H1 (cell line): Measurements from ENCODE around the gene RABIF. TPM values are rescaled to one million over a fixed set of nuclear protein-coding genes. Genes with fewer than 3 reads are reported as not detected.

Experiments
- CTCF ChIA-PET: fragments of 300-600 bp; sonication (Branson Sonifier 250); formaldehyde crosslinking; loops from one replicate; lab custom pipeline; 2021; ENCODE audit not compliant: partially characterized antibody; lab: Charles Lee
- POLR2A ChIA-PET: fragments of 300-600 bp; sonication (Branson Sonifier 250); formaldehyde crosslinking; loops from one replicate; lab custom pipeline; 2021; ENCODE audit warnings: inconsistent platforms; ENCODE audit not compliant: partially characterized antibody; lab: Charles Lee
- DNase-seq, 2 experiments: peaks; one replicate each; pipeline versions ENCODE4 v3.0.0 to v3.0.0-alpha.2; 2010 to 2022; ENCODE audit warnings: low spot score in 2 of 2, low read depth in 1 of 2, mixed read lengths in 1 of 2
- FAIRE-seq: peaks from 2 replicates; lab custom pipeline; 2011; peaks lifted over from hg19 to GRCh38; lab: Jason Lieb, UNC
- H2AFZ ChIP-seq: 2 replicates; pipeline ENCODE4 v1.8.1; 2012; ENCODE audit warnings: low read length, inconsistent platforms
- H2AK5ac ChIP-seq: 2 replicates; pipeline ENCODE4 v1.6.1; 2013; ENCODE audit warnings: low read depth, low read length
- H2BK120ac ChIP-seq: replicated peaks from 2 replicates; pipeline ENCODE3; 2013; ENCODE audit warnings: low read depth, low read length, inconsistent platforms
- H2BK12ac ChIP-seq: 2 replicates; pipeline ENCODE4 v1.6.1; 2013; ENCODE audit warnings: low read depth, low read length
- H2BK15ac ChIP-seq: 2 replicates; pipeline ENCODE4 v1.6.1; 2013; ENCODE audit warnings: low read length
- H2BK20ac ChIP-seq: 2 replicates; pipeline ENCODE4 v1.6.1; 2013; ENCODE audit warnings: low read length
- H2BK5ac ChIP-seq: 2 replicates; pipeline ENCODE4 v1.6.1; 2013; ENCODE audit warnings: low read depth, low read length
- H3K14ac ChIP-seq: 2 replicates; pipeline ENCODE4 v1.6.1; 2013; ENCODE audit warnings: inconsistent platforms; ENCODE audit not compliant: insufficient read length
- H3K18ac ChIP-seq: 2 replicates; pipeline ENCODE4 v1.6.1; 2013; ENCODE audit warnings: low read length; ENCODE audit errors: extremely low read depth
- H3K23ac ChIP-seq: 2 replicates; pipeline ENCODE4 v1.6.1; 2013; ENCODE audit warnings: inconsistent platforms; ENCODE audit not compliant: insufficient read length
- H3K23me2 ChIP-seq: 2 replicates; pipeline ENCODE4 v1.6.1; 2013; ENCODE audit warnings: low read depth, low read length
- H3K27ac ChIP-seq: 2 replicates; pipeline ENCODE4 v1.6.1; 2011; ENCODE audit warnings: low read depth, low read length, inconsistent platforms
- H3K27me3 ChIP-seq, 4 experiments: replicated peaks in 1 of 4; 1 replicate in 1 of 4; 2 replicates in 3 of 4; pipeline versions ENCODE4 v1.6.1 to v1.8.1; 2011 to 2013; ENCODE audit warnings: low read length in 3 of 4, mild to moderate bottlenecking in 3 of 4, inconsistent platforms in 2 of 4, mixed read lengths in 2 of 4, moderate library complexity in 1 of 4; ENCODE audit not compliant: control insufficient read depth in 3 of 4, insufficient read depth in 3 of 4; ENCODE audit errors: extremely low read depth in 1 of 4
- H3K36me3 ChIP-seq, 4 experiments: 2 replicates each; pipeline versions ENCODE4 v1.6.1 to v1.8.1; 2011 to 2013; ENCODE audit warnings: mild to moderate bottlenecking in 4 of 4, low read length in 3 of 4, moderate library complexity in 2 of 4, control low read depth in 1 of 4, inconsistent platforms in 1 of 4; ENCODE audit not compliant: insufficient read depth in 4 of 4, control insufficient read depth in 2 of 4
- H3K4ac ChIP-seq: replicated peaks from 2 replicates; pipeline ENCODE3; 2013; ENCODE audit warnings: low read length, low read depth, mixed read lengths, inconsistent platforms; ENCODE audit not compliant: insufficient read length
- H3K4me1 ChIP-seq, 4 experiments: replicated peaks in 1 of 4; 1 replicate in 1 of 4; 2 replicates in 3 of 4; pipeline versions ENCODE4 v1.6.1 to v1.8.1; 2011 to 2013; ENCODE audit warnings: low read length in 3 of 4, inconsistent platforms in 2 of 4, mixed read lengths in 1 of 4; ENCODE audit not compliant: insufficient read depth in 4 of 4, control insufficient read depth in 3 of 4
- H3K4me2 ChIP-seq, 2 experiments: 2 replicates each; pipeline versions ENCODE4 v1.6.1 to v1.8.1; 2011 to 2013; ENCODE audit warnings: low read depth in 2 of 2, low read length in 2 of 2, control low read depth in 1 of 2, inconsistent platforms in 1 of 2, mild to moderate bottlenecking in 1 of 2; ENCODE audit not compliant: insufficient read depth in 1 of 2
- H3K4me3 ChIP-seq, 4 experiments: fragments of 200-600, 300-600 bp in 1 of 4; sonication (generic), shearing (Covaris generic), sonication (Bioruptor Twin) in 1 of 4; 2 replicates each; pipeline versions ENCODE4 v1.5.1 to v1.8.1; 2011 to 2016; ENCODE audit warnings: low read length in 4 of 4, low read depth in 3 of 4, control low read depth in 2 of 4, inconsistent platforms in 2 of 4, mild to moderate bottlenecking in 2 of 4, mixed read lengths in 1 of 4, moderate library complexity in 1 of 4; ENCODE audit not compliant: insufficient read depth in 2 of 4; ENCODE audit errors: extremely low read depth in 1 of 4
- H3K56ac ChIP-seq: replicated peaks from 2 replicates; pipeline ENCODE3; 2013; ENCODE audit warnings: low read depth, mild to moderate bottlenecking, mixed read lengths, low read length, inconsistent platforms; ENCODE audit not compliant: insufficient read length
- H3K79me1 ChIP-seq: 2 replicates; pipeline ENCODE4 v1.6.1; 2013; ENCODE audit warnings: low read depth, low read length, control low read depth
- H3K79me2 ChIP-seq, 2 experiments: 2 replicates each; pipeline versions ENCODE4 v1.6.1 to v1.8.1; 2012 to 2013; ENCODE audit warnings: low read length in 2 of 2, mild to moderate bottlenecking in 2 of 2, inconsistent platforms in 1 of 2; ENCODE audit not compliant: insufficient read depth in 2 of 2, control insufficient read depth in 1 of 2
- H3K9ac ChIP-seq, 4 experiments: replicated peaks in 1 of 4; 1 replicate in 1 of 4; 2 replicates in 3 of 4; pipeline versions ENCODE4 v1.6.1 to v1.8.1; 2011 to 2013; ENCODE audit warnings: low read depth in 3 of 4, low read length in 3 of 4, control low read depth in 2 of 4, mild to moderate bottlenecking in 2 of 4, moderate library complexity in 2 of 4, inconsistent platforms in 1 of 4; ENCODE audit errors: extremely low read depth in 1 of 4
- H3K9me3 ChIP-seq, 2 experiments: 2 replicates each; pipeline versions ENCODE4 v1.6.1 to v1.8.1; 2012 to 2013; ENCODE audit warnings: mild to moderate bottlenecking in 2 of 2, moderate library complexity in 2 of 2, control low read depth in 1 of 2, inconsistent platforms in 1 of 2, low read depth in 1 of 2, low read length in 1 of 2, mixed read lengths in 1 of 2; ENCODE audit not compliant: insufficient read depth in 2 of 2
- H4K20me1 ChIP-seq, 2 experiments: replicated peaks in 1 of 2; 2 replicates each; pipeline versions ENCODE3 to v1.8.1; 2011 to 2013; ENCODE audit warnings: inconsistent platforms in 2 of 2, low read length in 2 of 2, mild to moderate bottlenecking in 1 of 2; ENCODE audit not compliant: insufficient read depth in 2 of 2, control insufficient read depth in 1 of 2
- H4K5ac ChIP-seq: 2 replicates; pipeline ENCODE4 v1.6.1; 2013; ENCODE audit warnings: low read length, low read depth, mixed read lengths, inconsistent platforms; ENCODE audit not compliant: insufficient read length
- H4K8ac ChIP-seq: 2 replicates; pipeline ENCODE4 v1.8.0; 2013; ENCODE audit warnings: mild to moderate bottlenecking, moderate library complexity, low read length, inconsistent platforms; ENCODE audit not compliant: insufficient read depth; ENCODE audit errors: extremely low read depth
- H4K91ac ChIP-seq: replicated peaks from 2 replicates; pipeline ENCODE3; 2013; ENCODE audit warnings: low read length, mixed read lengths, inconsistent platforms; ENCODE audit not compliant: insufficient read length
- BRCA1 ChIP-seq: IDR thresholded peaks from 2 replicates; pipeline ENCODE4 v1.6.1; 2012; ENCODE audit warnings: low read depth, low read length, improper control_type of control experiment
- CHD2 ChIP-seq: IDR thresholded peaks from 2 replicates; pipeline ENCODE4 v1.6.1; 2012; ENCODE audit warnings: low read length, improper control_type of control experiment
- JUN ChIP-seq: IDR thresholded peaks from 2 replicates; pipeline ENCODE4 v1.6.1; 2011; ENCODE audit warnings: low read depth, mild to moderate bottlenecking, improper control_type of control experiment, low read length
- JUND ChIP-seq: IDR thresholded peaks from 2 replicates; pipeline ENCODE4 v1.6.1; 2011; ENCODE audit warnings: mild to moderate bottlenecking, improper control_type of control experiment, low read length
- KDM4A ChIP-seq: IDR thresholded peaks from one replicate; pipeline ENCODE4 v1.7.1; 2012; ENCODE audit warnings: low read depth, mild to moderate bottlenecking, moderate library complexity, low read length, inconsistent platforms; ENCODE audit not compliant: severe bottlenecking
- KDM5A ChIP-seq: fragments of 200-600 bp; IDR thresholded peaks from 2 replicates; pipeline ENCODE4 v1.7.1; 2012; ENCODE audit warnings: mild to moderate bottlenecking, low read length, inconsistent platforms, mixed read lengths
- NRF1 ChIP-seq: IDR thresholded peaks from 2 replicates; pipeline ENCODE4 v1.6.1; 2011; ENCODE audit warnings: mild to moderate bottlenecking, low read depth, low read length, improper control_type of control experiment
- TCF12 ChIP-seq: IDR thresholded peaks from 2 replicates; pipeline ENCODE4 v1.6.1; 2011; ENCODE audit warnings: low read depth, mild to moderate bottlenecking, low read length
- YY1 ChIP-seq: IDR thresholded peaks from 2 replicates; pipeline ENCODE4 v1.6.1; 2011; ENCODE audit warnings: low read depth, mild to moderate bottlenecking, low read length
- WGBS, 2 experiments: shearing (Covaris generic) in 1 of 2; methylation state at CpG; one replicate each; pipeline versions ENCODE4 v1.1.6 to v1.1.7; 2013 to 2015; ENCODE audit warnings: low lambda C conversion rate in 2 of 2, mixed read lengths in 2 of 2, inconsistent platforms in 1 of 2, low coverage in 1 of 2, missing lambda C conversion rate in 1 of 2; ENCODE audit not compliant: insufficient replicate concordance in 2 of 2, insufficient coverage in 1 of 2, insufficient read length in 1 of 2; ENCODE audit errors: extremely low coverage in 1 of 2, missing lambda C conversion rate in 1 of 2; 5-methylcytosine and 5-hydroxymethylcytosine counted together
- polyA plus RNA-seq, 7 experiments: library from polyadenylated mRNA; depleted of rRNA in 3 of 7; stranded (reverse) in 5 of 7; unstranded in 2 of 7; fragments of >200 nt in 5 of 7; fragments of 200-250 nt in 2 of 7; gene quantifications; 1 replicate in 5 of 7; 2 replicates in 1 of 7; 4 replicates in 1 of 7; pipeline versions ENCODE4 v1.2.1 to v1.2.3, GENCODE V29; 2011 to 2013; ENCODE audit warnings: missing spikeins in 2 of 7, mixed read lengths in 2 of 7
- total RNA-seq: library from RNA; stranded (reverse); fragmentation: NEBNext Ultra II Directional; extraction: Animal tissue kit (Norgen Biotek cat#: 25700); gene quantifications from 2 replicates; pipeline ENCODE4 v1.2.1, GENCODE V29; 2021
- TF ChIP-seq, protein P1 (sequence below): IDR thresholded peaks from 2 replicates; pipeline ENCODE4 v1.6.1; 2011; ENCODE audit warnings: low read length, improper control_type of control experiment

Gene RABIF
- total and polyA plus RNA-seq, 2 of the 8 experiments (the other 6 are each of a cell fraction or from before 2014, with no cell fraction given): 5.6 to 6.9 TPM

DNA sequence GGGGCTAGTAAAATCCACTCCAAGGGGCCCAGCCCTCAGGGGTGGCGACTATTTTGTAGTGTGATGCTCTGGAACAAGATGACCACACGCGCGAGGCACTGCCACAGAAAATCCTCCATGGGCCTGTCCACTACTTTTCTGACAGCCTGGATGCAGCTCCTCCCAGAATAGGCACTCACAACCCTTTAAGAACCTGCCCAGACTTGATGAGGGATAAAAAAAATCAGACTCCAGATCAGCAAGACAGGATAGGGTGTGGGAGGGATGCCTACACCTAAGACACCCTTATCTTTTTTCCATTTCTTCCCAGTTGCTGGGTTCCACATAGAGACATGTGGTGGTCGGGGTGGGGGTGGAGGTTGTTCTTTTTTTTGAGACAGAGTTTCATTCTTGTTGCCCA, 44.7 kb downstream of the RABIF start:
- H3K56ac ChIP-seq: no peak overlapping the region
- H3K79me2 ChIP-seq: no peaks in the 10 kb centered on the region
- DNase-seq (no peak), FAIRE-seq (no peak)
- peaks cover 0 to 5% (median 0%) of the 10 kb centered on the region in 4 experiments; a peak in 1 of 7 replicates for H3K4me1 ChIP-seq
- H3K23me2 ChIP-seq: no peaks in the 10 kb centered on the region
- H3K23ac ChIP-seq: no peak overlapping the region
- H4K91ac ChIP-seq: no peak overlapping the region
- 92% methylated on average over 5 of the region's 5 CpGs; no CpG with 5 or more reads in 1 of the 2 experiments for WGBS, 2 experiments
- no peak overlapping the region for H2BK120ac ChIP-seq
- no peak overlapping the region for H3K27ac ChIP-seq
- no peak overlapping the region for H4K8ac ChIP-seq
- no peak overlapping the region for H3K4me3 ChIP-seq
- no peak overlapping the region for H2BK5ac ChIP-seq
- H3K36me3 ChIP-seq: peaks cover 0 to 2% (median under 1%) of the 10 kb centered on the region in 4 experiments; a peak in 2 of 8 replicates
- no peak overlapping the region for H2BK20ac ChIP-seq
- H3K79me1 ChIP-seq: 0 out of 2 replicates have a peak, but pooled peaks cover 2% of the 10 kb centered on the region
- no peak overlapping the region for H3K14ac ChIP-seq
- H4K5ac ChIP-seq: no peak overlapping the region
- H3K18ac ChIP-seq: no peak overlapping the region
- no peaks in the 10 kb centered on the region for H3K27me3 ChIP-seq
- H2AK5ac ChIP-seq: no peak overlapping the region
- no peak overlapping the region for H2AFZ ChIP-seq
- no peak overlapping the region for H3K9ac ChIP-seq
- H4K20me1 ChIP-seq: peaks cover 1 to 3% of the 10 kb centered on the region in 2 experiments
- CTCF ChIA-PET: interaction anchor here (1.0 to 4.6 kb wide), 4 partner anchors 9 to 185 kb away, joined by 3 to 24 read pairs (median 4); no protein-coding TSS in a partner anchor
- H3K9me3 ChIP-seq: no peaks in the 10 kb centered on the region
- no peak overlapping the region for H2BK12ac ChIP-seq
- no peak overlapping the region for H3K4me2 ChIP-seq
- POLR2A ChIA-PET: interaction anchor here (0.8 to 1.5 kb wide), 5 partner anchors 10 to 46 kb away, joined by 3 to 4 read pairs (median 3); no protein-coding TSS in a partner anchor
- H2BK15ac ChIP-seq: no peak overlapping the region
- H3K4ac ChIP-seq: no peak overlapping the region
- TF ChIP-seq BRCA1 (no peak), CHD2 (no peak), YY1 (no peak), KDM4A (no peak), NRF1 (no peak), TCF12 (no peak), JUND (no peak), JUN (no peak), KDM5A (no peak)
- TF ChIP-seq, protein P1, sequence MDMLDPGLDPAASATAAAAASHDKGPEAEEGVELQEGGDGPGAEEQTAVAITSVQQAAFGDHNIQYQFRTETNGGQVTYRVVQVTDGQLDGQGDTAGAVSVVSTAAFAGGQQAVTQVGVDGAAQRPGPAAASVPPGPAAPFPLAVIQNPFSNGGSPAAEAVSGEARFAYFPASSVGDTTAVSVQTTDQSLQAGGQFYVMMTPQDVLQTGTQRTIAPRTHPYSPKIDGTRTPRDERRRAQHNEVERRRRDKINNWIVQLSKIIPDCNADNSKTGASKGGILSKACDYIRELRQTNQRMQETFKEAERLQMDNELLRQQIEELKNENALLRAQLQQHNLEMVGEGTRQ: no peak
